Right hindlimb (tissue), 1 donor: Measurements from ENCODE around the gene ARL4C.
A peak's percentile ranks its signal among the peaks of the same experiment; 100 is the strongest.
"Not testable (repeated sequence)": the region's sequence is repeated elsewhere in the genome, so short reads cannot be mapped to it uniquely, and the experiment has no call there.

Experiments
- DNase-seq: peaks from one replicate; pipeline ENCODE4 v3.0.0-alpha.2; 2018

The ARL4C gene

DNA sequence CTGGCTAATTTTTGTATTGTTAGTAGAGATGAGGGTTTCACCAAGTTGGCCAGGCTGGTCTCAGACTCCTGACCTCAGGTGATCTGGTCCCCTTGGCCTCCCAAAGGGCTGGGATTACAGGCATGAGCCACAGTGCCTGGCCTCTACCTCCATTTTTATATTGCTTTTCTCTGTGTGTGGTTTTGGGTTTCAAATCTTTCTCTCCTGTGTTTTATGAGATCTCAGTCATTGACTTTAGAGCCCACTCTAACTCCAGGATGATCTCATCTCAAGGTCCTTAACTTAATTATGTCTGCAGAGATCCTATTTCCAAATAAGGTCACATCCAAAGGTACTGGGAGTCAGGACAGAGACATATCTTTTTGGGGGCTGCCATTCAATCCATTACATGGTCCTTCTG lies 24.7 kb downstream of the ARL4C start:
- no peak for DNase-seq

DNA sequence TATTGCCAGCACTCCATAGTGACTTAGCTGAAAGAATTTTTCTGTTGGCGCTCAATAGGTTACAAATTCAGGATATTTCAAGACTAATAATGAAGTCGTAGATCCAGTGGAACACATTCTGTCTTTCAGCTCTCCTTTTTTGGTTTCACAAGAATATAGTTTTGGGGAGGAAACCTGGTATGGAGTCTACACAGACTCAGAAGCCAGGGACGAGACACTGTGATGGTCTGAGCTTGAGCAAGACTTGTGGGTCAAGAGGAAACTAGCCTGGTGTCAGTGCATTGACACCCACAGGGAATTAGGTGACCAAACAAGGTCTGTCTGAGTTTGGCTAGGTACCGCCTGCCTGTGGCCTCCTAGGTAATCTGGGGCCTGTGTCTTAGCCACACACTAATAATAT lies 26.9 kb downstream of the ARL4C start:
- DNase-seq, result no peak

DNA sequence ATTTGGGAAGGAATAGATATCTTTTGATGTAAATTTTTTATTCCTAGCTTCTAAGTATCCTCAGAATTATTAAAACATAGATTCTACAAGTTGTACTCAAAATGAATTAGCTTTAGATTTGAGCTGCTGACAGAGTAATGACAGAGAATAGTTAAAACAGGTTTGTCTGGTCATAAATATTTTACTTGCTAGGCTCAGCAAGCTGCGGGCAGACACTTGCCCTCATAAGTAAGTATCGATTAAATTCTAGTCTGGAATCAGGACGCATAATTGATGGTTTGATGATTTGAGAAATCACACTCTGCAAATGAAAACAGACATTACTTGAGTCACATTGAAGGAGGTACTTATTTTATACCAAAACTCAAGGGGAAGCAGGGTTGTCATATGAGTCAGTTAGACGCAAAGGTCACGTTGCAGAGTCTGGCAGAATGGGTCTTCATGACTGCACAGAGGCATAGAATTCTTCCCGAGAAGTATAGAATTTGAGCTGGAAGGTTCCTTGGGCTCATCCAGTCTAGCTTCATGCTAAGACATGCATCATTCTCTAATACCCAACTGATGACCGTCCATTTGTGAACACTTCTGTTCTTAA lies 27.5 kb downstream of the ARL4C start:
- no peak for DNase-seq

DNA sequence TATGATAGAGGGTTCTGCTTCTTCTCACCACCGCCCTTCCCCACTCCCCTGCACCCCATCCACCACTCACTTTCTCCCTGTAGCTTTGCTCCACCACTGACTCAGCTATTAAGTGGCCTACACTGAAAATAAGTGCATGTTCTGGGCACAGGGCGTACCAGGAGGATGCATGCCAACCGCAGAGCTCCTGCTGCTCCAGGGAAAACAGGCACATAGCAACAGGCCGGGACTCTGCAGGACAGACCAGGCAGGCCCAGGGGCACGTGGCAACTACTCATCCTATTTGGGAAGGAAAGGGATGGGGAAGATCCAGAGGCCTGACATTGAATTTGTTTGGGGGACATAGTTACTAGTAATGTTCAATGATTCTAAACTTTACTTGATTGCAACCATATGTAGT lies 28.4 kb downstream of the ARL4C start:
- DNase-seq, result no peak

DNA sequence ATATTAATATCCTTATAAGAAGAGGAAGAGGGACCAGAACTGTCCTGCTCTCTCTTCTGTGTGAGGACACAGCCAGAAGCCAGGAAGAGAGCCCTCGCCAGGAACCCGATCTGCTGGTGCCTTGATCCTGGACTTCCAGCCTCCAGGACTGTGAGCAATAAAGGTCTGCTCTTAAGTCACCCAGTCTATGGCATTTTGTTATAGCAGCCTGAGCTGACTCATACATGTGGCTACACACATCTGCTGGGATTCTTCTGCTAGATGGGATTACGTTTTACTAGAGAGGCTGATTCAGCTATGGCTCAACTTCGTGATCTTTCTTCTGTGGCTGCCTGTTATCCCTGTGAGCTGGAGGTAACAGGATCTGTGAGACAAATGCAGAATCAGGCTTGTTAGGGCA lies 29.6 kb downstream of the ARL4C start:
- DNase-seq, result no peak

DNA sequence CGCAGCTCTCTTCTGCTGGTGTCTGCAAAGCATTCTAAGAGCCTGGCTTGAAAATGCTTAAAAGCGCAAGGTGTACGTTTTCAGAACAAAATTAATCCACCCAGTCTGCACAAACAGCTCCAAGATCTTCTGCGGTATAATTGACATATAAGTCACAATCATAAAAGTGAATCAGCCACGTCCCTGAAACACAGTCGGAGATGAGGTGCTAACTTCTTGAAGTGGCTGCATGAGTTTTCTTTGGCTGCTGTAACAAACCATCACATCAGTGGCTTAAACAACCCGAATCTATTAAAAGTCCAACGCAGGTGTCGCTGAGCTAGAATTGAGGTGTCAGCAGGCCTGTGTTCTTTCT lies 32.6 kb downstream of the ARL4C start:
- no peak for DNase-seq

DNA sequence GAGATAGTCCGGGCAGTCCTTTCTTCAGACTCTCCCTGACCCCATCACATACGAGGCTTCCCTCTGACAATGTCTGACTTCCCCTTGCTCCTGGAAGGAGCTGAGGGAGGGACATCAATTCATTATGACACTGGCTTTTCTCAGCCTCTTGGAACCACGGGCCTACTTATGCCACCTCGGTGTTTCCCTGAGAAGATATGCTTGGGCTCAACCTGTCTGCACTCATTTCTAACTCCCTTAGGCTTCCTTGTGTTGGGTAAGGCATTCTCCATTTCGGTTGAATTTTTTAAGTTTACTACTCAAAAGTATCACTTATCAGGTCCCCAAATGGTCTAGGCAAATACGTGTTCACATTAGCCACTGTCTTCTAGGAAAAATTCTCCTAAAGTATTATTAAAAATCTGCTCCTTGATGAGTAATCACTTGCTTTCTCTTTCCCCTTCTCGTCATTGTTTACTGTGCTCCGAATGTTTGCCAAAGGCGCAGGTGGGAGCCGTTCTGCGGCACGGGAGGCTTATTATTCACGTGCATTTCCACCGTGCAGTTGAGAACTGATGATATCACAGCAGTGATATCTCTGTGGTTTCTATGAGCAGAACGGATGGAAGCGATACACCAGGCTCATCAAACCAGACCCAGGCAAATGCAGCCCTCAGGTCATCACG lies 33.1 kb downstream of the ARL4C start:
- no peak for DNase-seq

DNA sequence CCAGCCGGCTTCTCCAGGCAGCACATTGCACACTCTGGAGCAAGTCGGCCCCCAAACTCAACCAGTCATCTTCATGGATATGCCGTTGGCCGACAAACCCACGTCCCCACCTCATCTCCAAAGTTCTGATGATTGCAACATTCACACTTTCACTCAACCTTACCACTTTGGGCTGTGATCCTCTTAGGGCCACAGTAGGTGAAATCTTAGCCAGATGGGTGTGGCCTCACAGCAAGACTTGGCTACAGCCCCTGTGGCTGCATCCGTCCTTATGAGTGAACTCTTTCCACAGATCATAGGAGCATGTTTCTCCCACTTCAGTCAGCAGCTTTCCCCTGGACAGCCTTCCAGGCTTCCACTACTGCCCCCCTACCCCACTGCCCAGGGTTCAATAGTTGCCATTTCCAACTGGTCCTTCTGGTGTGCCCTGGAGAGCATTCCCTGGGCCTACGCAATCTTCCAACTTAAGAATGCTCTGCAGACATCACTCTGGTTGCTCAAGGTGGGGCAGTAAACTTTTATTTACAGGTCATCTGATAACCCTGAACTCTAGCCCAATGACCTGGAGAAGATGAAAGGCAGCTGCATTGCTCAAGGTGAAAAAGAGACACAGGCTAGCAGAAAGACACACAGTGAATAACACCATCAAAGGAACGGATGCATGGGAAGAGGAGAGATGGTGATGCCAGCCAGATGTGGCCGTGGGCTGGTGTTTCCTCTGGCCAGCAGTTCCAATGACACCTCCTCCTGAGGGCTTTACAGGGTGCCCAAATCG lies 34.5 kb downstream of the ARL4C start:
- DNase-seq, result no peak

DNA sequence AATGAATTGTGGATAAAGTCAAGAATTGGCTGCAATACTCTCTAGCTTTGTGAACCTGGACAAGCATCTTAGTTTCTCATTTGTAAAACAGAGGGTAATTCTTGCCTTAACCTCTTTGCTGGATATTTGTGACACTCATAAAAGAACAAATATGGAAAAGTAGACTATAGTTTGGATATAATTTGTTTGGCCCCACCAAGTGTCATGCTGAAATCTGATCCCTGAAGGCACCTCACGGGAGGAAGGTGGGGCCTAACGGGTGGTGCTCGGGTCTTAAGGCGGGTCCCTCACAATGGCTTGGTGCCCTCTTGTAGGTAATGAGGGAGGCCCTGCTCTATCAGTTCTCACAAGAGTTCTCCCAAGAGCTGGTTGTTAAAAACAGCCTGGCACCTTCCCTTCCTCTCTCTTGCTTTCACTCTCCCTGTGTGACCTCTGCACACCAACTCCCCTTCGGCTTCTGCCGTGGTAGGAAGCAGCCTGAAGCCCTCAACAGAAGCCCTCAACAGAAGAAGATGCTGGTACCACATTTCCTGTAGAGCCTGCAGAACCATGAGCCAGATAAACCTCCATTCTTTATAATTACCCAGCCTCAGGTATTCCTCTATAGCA lies 37.4 kb downstream of the ARL4C start:
- no peak for DNase-seq

DNA sequence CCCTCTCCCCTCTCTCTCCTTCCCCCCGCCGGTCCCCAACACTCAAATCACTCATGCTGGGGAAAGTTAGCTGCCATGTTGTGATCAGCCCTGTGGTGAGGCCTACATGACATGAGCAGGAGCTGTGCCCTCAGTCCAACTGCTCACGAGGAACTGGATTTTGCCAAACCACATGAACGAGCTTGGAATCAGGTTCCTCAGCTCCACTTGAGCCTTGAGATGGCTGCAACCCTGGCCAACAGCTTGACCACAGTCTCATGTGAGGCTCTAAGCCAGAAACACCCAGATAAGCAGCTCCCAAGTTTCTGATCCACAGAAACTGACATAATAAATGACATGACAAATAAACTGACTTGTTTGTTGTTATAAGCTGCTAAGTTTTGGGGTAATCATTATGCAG lies 38.4 kb downstream of the ARL4C start:
- DNase-seq, result no peak

DNA sequence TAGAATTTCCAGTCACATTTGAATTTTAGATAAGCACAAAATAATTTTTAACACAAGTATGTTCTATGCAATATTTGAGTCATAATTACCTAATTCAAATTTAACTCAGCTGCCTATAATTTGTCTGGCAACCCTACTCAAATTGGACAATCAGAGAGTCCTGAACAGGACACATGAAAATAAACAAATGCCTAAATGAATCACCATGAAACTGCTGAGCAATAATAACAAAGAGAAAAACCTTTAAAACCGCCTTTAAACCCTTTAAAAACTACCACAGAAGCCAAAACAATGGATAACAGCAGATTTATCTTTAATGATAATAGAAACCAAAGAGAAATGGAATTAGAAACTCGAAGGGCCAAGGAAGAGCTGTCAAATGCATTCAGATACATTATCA lies 39.5 kb downstream of the ARL4C start:
- DNase-seq, result no peak

DNA sequence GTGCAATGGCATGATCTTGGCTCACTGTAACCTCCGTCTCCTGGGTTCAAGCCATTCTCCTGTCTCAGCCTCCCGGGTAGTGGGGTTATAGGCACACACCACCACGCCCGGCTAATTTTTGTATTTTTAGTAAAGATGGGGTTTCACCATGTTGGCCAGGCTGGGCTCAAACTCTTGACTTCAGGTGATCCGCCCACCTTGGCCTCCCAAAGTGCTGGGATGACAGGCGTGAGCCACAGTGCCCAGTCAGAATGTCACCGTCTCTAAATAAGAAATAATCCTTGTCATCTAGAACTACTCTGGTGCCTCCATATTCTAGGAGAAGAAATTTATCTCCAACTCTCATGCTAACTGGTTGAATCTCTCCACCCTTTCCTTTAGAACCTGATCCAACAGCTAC lies 41.6 kb downstream of the ARL4C start:
- DNase-seq, result not testable (repeated sequence)

DNA sequence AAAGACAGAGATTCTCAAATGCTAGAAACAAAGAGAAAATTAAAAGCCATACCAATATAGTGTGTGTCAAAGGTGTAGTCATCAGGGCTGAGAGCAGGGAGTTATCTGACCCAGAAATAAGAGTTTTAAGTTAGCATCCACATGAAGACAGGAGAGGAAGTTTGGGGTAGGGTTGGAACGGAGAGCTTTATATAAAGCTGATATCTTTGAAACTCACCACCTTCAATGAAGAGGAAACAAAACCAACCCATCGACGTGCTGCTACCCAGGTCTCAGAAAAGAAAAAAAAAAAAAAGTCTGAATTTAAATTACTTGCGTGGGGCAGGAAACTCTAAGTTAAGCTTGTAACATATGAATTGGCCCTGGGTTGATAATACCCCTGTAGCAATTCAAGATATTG lies 42.4 kb downstream of the ARL4C start:
- no peak for DNase-seq

DNA sequence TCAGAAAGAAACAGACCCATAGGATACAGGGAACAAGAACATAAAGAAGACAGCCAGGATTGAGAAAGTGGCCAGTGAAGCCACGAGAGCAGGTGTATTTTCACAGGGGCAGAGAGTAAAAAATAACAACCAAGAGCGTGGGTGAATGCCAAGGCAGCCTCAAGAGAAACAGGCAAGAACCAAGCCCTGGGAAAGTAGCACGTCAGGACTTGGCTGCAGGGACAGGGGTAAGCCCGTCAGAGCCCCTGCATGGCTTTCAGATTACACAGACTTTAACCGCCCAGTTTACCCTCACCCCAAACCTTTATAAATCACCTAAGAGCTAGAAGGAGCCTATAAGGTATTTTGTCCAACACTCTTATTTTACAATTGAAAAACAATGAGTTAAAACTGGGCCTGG lies 43.7 kb downstream of the ARL4C start:
- no peak for DNase-seq

DNA sequence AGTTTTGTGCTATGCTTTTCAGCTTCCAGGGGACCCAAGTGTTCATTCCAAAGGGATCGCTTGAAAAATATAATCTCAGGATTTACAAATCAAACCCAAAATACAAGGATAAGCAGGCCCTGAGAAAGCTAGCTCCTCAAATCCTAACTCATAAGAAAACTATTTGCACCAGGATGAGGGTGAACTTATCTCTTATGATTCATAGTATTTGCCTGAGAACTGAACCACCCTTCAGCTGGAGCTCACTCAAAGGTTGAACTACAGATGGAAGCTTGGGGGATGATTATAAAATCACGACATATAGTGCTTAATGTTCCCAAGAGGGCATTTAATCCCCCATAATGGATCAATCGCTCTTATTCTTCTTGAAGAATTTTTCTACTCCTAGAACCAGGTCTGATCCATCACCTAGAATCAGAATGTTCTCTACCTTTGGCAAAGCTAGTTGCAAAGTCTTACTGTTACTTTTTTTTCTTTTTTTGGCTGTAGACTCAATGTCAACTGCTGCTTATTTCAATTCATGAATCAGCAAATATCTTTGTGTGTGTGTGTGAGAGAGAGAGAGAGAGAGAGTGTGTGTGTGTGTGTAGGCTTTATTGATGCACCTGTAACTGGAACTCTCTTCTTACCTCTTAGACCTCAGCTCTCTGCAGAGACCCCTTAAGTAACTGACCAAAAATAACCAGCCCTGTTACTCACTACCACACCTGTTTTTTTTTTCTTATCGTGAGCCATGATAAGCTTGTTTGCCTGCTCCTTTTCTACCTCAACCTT lies 44.8 kb downstream of the ARL4C start:
- no peak for DNase-seq

DNA sequence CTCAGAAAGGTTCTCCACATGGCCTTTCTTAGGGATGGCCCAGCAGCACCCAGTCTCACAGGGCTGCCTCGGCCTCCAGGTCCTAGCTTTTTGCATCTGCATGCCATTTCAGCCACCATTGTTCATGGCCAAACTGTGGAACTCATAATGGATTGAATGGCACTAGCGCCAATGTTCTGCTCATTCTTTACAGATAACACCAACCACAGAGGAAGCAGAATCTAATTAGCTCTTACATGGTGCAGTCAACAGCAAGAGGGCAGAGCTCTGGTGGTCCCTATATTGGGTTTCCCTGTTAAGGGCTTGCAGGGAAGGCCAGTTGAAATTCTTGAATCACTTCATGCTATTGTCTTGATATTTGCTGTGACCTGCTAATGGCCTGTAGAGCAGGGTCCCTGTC lies 45.6 kb downstream of the ARL4C start:
- DNase-seq, result no peak

DNA sequence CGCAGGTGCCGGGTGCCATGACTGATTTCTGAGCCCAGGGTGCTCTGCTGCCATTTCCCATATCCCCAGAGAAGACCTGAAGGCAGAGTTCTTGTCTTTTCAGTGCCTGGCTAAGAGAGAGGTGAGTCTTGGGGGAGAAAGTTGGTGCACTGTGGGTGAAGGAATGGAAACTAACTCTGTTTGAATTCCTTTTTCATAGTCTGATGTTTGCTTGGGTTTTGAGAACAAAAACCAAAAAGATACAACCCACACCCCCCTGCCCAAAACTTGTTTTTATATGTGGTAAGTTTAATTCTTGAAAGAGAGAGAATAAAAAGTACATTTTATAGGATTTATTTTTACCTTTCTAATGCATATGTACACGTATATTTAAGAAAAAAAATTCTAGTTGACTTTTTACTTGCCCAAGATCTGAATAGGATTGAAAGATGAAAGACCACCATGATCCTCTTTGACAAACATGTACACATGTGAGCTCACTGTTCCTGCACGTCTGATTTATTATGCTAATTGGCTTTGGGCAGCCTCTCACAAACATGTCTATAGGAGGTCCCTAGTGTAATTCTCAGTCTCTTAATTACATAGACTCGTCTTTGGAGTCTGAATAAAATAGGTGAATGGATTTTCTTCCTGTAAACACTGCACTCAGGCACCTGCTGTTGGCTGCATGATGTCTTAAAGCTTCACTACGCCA lies 46.3 kb downstream of the ARL4C start:
- no peak for DNase-seq

DNA sequence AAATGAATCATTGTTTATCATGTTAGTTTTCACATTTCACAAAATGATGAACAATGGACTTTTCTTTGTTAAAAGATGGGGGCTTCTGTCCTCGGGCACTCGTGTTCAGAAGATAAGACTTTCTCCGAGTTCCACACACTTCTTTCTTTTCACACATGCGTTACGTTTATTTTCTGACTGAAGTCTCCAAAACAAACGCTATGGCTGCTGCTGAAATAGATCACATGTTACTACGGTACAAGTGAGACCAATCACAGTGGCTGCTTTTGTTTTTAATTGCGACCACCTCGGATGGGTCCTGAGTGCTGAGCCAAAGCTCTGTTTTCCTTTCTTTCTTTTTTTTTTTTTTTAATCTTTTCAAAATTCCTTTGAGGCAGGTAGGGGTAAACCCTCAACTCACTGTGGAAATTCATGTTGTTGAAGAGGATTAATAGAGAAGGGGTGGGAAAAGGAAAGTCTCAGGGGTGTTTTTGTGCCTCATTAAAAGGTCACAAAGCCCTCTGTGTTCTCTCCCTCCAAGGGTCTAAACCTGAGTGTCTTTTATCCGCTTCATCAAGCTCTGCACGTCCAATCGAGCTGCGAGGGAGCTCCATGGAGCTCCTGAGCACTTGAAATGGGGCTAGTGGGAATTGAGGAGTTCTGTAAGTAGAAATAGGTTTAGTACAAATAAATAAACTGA lies 48.2 kb downstream of the ARL4C start:
- no peak for DNase-seq

DNA sequence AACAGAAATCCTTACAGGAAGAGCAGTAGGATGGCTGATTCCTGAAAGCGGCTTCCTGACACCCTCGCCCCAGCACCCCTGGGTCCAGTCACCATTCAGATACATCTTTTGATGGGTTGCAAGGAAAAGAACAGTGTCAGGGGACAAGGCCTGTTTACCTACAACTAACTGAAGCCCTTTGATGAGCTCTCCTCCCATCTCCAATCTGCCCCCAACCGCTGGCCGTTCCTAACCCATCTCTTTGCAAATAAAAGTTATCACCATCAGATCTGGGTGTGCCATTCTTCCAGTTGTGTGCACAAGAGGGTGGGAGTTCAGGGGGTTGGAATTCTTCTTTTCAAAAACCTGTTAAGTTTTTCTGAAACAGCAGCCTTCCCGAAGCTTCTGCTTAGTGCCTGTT lies 48.9 kb downstream of the ARL4C start:
- no peak for DNase-seq

DNA sequence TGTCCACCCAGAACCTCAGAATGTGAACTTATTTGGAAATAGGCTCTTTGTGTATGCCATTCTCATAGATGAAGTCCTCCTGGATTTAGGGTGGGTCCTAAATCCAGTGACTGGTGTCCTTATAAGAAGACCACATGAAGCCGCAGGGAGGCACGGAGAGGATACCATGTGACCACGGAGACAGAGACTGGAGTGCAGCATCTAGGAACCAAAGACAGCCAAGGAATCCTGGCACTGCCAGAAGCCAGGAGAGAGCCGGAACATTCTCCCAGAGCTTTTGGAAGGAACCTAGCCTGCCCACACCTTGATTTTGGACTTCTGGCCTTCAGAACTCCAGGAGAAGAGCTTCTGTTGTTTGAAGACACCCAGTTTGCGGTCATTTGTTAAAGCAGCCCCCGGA lies 49.7 kb downstream of the ARL4C start:
- no peak for DNase-seq

DNA sequence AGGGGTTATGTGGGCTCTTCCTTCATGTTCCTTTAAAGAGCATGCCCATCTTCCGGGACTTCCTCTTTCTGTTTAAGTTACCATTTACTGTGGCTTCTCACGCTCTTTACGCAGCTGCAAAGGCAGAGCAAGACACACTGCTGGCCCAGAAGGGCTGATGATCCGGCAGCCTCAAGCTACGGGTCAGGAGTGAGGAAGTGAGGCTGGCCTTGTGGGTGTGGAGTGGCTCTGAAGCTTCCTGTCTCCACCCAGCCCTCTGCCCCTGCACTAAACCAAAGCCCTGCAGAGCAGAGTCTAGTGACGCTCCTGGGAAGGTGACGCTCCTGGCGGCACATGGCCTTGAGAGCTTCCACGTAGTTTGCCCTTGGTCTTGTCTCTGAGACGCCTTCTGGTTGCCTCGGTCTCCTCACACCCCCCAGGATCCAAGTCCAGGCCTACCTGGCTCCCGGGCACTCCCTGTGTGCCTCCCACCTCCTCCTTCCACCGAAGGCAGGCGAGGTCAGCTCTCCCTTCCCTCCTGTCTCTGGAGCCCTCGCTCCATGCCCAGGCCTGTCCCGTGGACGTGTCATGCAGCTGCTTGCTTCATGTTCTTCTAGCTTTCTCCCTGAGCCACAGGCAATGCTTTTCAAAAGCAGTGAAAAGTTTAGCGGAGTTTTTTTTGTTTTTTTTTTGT lies 50.3 kb downstream of the ARL4C start:
- peak; percentile 49 for DNase-seq
